ENCODE measurements around the gene RHBDF1.
A peak's percentile ranks its signal among the peaks of the same experiment; 100 is the strongest.

- TF ChIP-seq POLR2A (IDR thresholded peaks at IDR 0.05), result peak; percentile 52 to 54
- no peak for TF ChIP-seq CTCF (IDR thresholded peaks at IDR 0.05)
Observed at GRCh38 chr16:53346-54236, 18.8 kb downstream of the RHBDF1 start, which contains the start of the genes POLR3K and SNRNP25.

Data from Peyer's patch (tissue), 4 donors.